ENCODE measurements around the gene SHPK.
"Not testable (repeated sequence)": the region's sequence is repeated elsewhere in the genome, so short reads cannot be mapped to it uniquely, and the experiment has no call there.

The SHPK gene

GRCh38 chr17:3594051-3594800, 41.8 kb downstream of the SHPK start:
- Histone ChIP-seq H3K36me3 (ENCODE audit: insufficient read depth, low read length) (peaks cover 5% of the 10 kb centered on the region), H3K9me3 (ENCODE audit: low read length) (no peaks in the 10 kb centered on the region), H3K4me1 (ENCODE audit: insufficient read depth, low read length) (no peaks in the 10 kb centered on the region), H3K4me3 (ENCODE audit: low read depth in 1 of 2, low read length in 2 of 2) (no peak overlapping the region), H3K27me3 (ENCODE audit: control insufficient read depth in 1 of 2, insufficient read depth in 2 of 2, low read length in 2 of 2) (no peaks in the 10 kb centered on the region), H3K27ac (ENCODE audit: low read depth, low read length) (no peak overlapping the region), H3K9ac (ENCODE audit: low read length) (no peak overlapping the region)

DNA sequence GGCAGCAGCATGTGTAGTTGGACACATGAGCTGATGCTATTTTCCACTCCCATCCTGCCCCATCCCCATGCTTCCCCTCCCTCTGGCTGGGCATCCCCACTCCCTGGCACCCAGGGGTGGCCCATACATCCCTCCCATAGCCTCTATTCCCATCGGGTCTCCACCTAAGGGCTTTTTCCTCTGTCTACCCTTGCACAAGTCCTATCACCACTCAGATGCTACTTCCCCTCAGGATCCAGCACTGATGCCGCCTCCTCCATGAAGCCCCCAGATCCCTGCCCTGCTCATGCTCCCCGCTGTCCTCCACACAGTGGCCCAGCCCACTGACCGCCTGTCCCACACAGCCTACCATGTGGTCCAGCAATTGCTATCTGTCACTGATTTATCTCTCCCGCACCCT, 42.7 kb downstream of the SHPK start:
- Histone ChIP-seq H3K9ac (ENCODE audit: low read length) (no peak overlapping the region), H3K27me3 (ENCODE audit: control insufficient read depth in 1 of 2, insufficient read depth in 2 of 2, low read length in 2 of 2) (no peaks in the 10 kb centered on the region), H3K4me1 (ENCODE audit: insufficient read depth, low read length) (no peaks in the 10 kb centered on the region), H3K27ac (ENCODE audit: low read depth, low read length) (no peak overlapping the region), H3K4me3 (ENCODE audit: low read depth in 1 of 2, low read length in 2 of 2) (no peak overlapping the region), H3K36me3 (ENCODE audit: insufficient read depth, low read length) (peaks cover 5% of the 10 kb centered on the region), H3K9me3 (ENCODE audit: low read length) (no peaks in the 10 kb centered on the region)

GRCh38 chr17:3592216-3592860, 43.7 kb downstream of the SHPK start:
- Histone ChIP-seq H3K9ac (ENCODE audit: low read length) (no peak overlapping the region), H3K9me3 (ENCODE audit: low read length) (no peaks in the 10 kb centered on the region), H3K4me1 (ENCODE audit: insufficient read depth, low read length) (no peaks in the 10 kb centered on the region), H3K36me3 (ENCODE audit: insufficient read depth, low read length) (peaks cover 7% of the 10 kb centered on the region), H3K4me3 (ENCODE audit: low read depth in 1 of 2, low read length in 2 of 2) (no peak overlapping the region), H3K27me3 (ENCODE audit: control insufficient read depth in 1 of 2, insufficient read depth in 2 of 2, low read length in 2 of 2) (no peaks in the 10 kb centered on the region), H3K27ac (ENCODE audit: low read depth, low read length) (no peak overlapping the region)

DNA sequence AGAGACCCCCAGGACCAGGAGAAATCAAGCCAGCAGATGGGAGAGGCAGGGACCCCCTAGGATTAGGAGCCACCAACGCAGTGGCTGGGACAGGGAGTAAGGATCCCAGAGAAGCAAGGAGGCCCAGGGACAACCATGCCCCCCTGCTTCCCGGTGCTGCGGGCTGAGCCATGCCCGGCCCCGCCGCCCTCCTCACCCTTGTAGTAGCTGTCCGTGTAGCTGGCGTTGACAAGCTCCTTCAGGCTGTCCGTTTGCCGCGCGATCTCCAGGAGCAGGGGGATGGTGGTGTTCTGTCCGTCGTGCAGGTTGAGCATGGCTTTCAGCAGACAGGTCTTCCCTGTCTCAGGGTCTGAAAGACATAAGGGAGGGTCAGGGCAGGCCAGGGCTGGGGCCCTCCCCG, 45.3 kb downstream of the SHPK start:
- peaks cover 14% of the 10 kb centered on the region for H3K36me3 ChIP-seq (ENCODE audit: insufficient read depth, low read length)

GRCh38 chr17:3590231-3590630, 45.8 kb downstream of the SHPK start:
- H3K9me3 ChIP-seq (ENCODE audit: low read length) = no peaks in the 10 kb centered on the region
- no peaks in the 10 kb centered on the region for H3K27me3 ChIP-seq (ENCODE audit: control insufficient read depth in 1 of 2, insufficient read depth in 2 of 2, low read length in 2 of 2)
- no peak overlapping the region for H3K9ac ChIP-seq (ENCODE audit: low read length)
- no peaks in the 10 kb centered on the region for H3K4me1 ChIP-seq (ENCODE audit: insufficient read depth, low read length)
- no peak overlapping the region for H3K27ac ChIP-seq (ENCODE audit: low read depth, low read length)
- H3K4me3 ChIP-seq (ENCODE audit: low read depth in 1 of 2, low read length in 2 of 2) = no peak overlapping the region
- peaks cover 14% of the 10 kb centered on the region for H3K36me3 ChIP-seq (ENCODE audit: insufficient read depth, low read length)

More for the DNA sequence above, 45.3 kb downstream of the SHPK start:
- Histone ChIP-seq H3K4me3 (ENCODE audit: low read depth in 1 of 2, low read length in 2 of 2) (no peak overlapping the region), H3K27ac (ENCODE audit: low read depth, low read length) (no peak overlapping the region), H3K9me3 (ENCODE audit: low read length) (no peaks in the 10 kb centered on the region), H3K27me3 (ENCODE audit: control insufficient read depth in 1 of 2, insufficient read depth in 2 of 2, low read length in 2 of 2) (no peaks in the 10 kb centered on the region), H3K4me1 (ENCODE audit: insufficient read depth, low read length) (no peaks in the 10 kb centered on the region), H3K9ac (ENCODE audit: low read length) (no peak overlapping the region)

- H3K27me3 ChIP-seq (ENCODE audit: control insufficient read depth in 1 of 2, insufficient read depth in 2 of 2, low read length in 2 of 2) = no peaks in the 10 kb centered on the region
- no peak overlapping the region for H3K9ac ChIP-seq (ENCODE audit: low read length)
- no peak overlapping the region for H3K4me3 ChIP-seq (ENCODE audit: low read depth in 1 of 2, low read length in 2 of 2)
- H3K27ac ChIP-seq (ENCODE audit: low read depth, low read length) = no peak overlapping the region
- H3K9me3 ChIP-seq (ENCODE audit: low read length) = no peaks in the 10 kb centered on the region
- no peaks in the 10 kb centered on the region for H3K4me1 ChIP-seq (ENCODE audit: insufficient read depth, low read length)
- peaks cover 14% of the 10 kb centered on the region for H3K36me3 ChIP-seq (ENCODE audit: insufficient read depth, low read length)
These were observed 46.3 kb downstream of the SHPK start for GRCh38 chr17:3589784-3590183.

DNA sequence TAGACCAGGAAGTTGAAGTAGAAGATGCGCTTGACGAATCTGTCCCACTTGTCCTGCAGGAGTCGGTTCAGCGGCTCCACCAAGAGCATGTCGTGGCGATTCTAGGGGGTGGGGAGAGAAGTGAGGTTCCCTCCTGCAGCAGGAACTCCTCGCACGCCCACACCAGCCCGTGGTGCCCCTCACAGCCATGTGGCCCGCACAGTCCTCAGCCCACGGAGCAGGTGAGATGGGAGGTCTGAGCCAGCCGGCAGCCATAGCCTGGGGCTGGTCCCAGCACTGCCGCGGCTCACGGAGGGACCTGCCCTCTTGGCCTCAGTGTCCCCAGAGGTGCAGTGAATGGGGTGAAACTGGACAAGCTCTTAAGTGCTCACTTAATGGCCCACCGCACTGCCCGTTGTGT, 50.2 kb downstream of the SHPK start:
- Histone ChIP-seq H3K27me3 (ENCODE audit: control insufficient read depth in 1 of 2, insufficient read depth in 2 of 2, low read length in 2 of 2) (no peaks in the 10 kb centered on the region), H3K9ac (ENCODE audit: low read length) (no peak overlapping the region), H3K4me1 (ENCODE audit: insufficient read depth, low read length) (no peaks in the 10 kb centered on the region), H3K9me3 (ENCODE audit: low read length) (no peaks in the 10 kb centered on the region), H3K36me3 (ENCODE audit: insufficient read depth, low read length) (peaks cover 9% of the 10 kb centered on the region), H3K4me3 (ENCODE audit: low read depth in 1 of 2, low read length in 2 of 2) (no peak overlapping the region), H3K27ac (ENCODE audit: low read depth, low read length) (no peak overlapping the region)

- H3K9me3 ChIP-seq (ENCODE audit: low read length) = no peaks in the 10 kb centered on the region
- no peaks in the 10 kb centered on the region for H3K27me3 ChIP-seq (ENCODE audit: control insufficient read depth in 1 of 2, insufficient read depth in 2 of 2, low read length in 2 of 2)
- no peaks in the 10 kb centered on the region for H3K4me1 ChIP-seq (ENCODE audit: insufficient read depth, low read length)
- no peak overlapping the region for H3K9ac ChIP-seq (ENCODE audit: low read length)
- no peak overlapping the region for H3K27ac ChIP-seq (ENCODE audit: low read depth, low read length)
- peaks cover 14% of the 10 kb centered on the region for H3K36me3 ChIP-seq (ENCODE audit: insufficient read depth, low read length)
- no peak overlapping the region for H3K4me3 ChIP-seq (ENCODE audit: low read depth in 1 of 2, low read length in 2 of 2)
These were observed 52.6 kb downstream of the SHPK start for GRCh38 chr17:3583456-3583855.

GRCh38 chr17:3582915-3583314, 53.1 kb downstream of the SHPK start:
- H3K4me3 ChIP-seq (ENCODE audit: low read depth in 1 of 2, low read length in 2 of 2) = no peak overlapping the region
- no peaks in the 10 kb centered on the region for H3K4me1 ChIP-seq (ENCODE audit: insufficient read depth, low read length)
- H3K9me3 ChIP-seq (ENCODE audit: low read length) = no peaks in the 10 kb centered on the region
- peaks cover 14% of the 10 kb centered on the region for H3K36me3 ChIP-seq (ENCODE audit: insufficient read depth, low read length)
- no peaks in the 10 kb centered on the region for H3K27me3 ChIP-seq (ENCODE audit: control insufficient read depth in 1 of 2, insufficient read depth in 2 of 2, low read length in 2 of 2)
- no peak overlapping the region for H3K9ac ChIP-seq (ENCODE audit: low read length)
- no peak overlapping the region for H3K27ac ChIP-seq (ENCODE audit: low read depth, low read length)

GRCh38 chr17:3578667-3579066, 57.4 kb downstream of the SHPK start:
- not testable (repeated sequence) for H3K4me1 ChIP-seq (ENCODE audit: insufficient read depth, low read length); H3K9ac ChIP-seq (ENCODE audit: low read length); H3K9me3 ChIP-seq (ENCODE audit: low read length); H3K27me3 ChIP-seq (ENCODE audit: control insufficient read depth in 1 of 2, insufficient read depth in 2 of 2, low read length in 2 of 2); H3K27ac ChIP-seq (ENCODE audit: low read depth, low read length); H3K4me3 ChIP-seq (ENCODE audit: low read depth in 1 of 2, low read length in 2 of 2)
- peaks cover 15% of the 10 kb centered on the region for H3K36me3 ChIP-seq (ENCODE audit: insufficient read depth, low read length)

DNA sequence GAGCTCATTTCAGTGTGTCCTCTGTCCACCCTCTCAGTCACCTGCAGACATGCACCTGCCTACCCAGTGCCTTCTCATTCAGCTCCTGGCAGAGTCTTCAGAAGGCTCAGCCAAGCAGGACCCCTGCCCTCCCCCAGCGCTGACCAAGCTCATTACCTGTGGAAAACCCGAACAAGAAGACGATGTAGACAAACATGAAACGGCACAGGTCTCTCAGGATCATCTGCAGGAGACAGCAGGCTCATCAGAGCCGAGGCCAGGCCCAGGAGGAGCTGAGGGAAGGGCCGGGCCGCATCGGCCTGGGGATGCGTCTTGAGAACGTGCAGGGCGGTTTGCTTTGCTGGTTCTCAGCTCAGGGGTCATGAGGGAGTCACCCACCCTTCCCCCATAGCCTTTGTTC, 59.1 kb downstream of the SHPK start:
- Histone ChIP-seq H3K36me3 (ENCODE audit: insufficient read depth, low read length) (peaks cover 15% of the 10 kb centered on the region), H3K4me1 (ENCODE audit: insufficient read depth, low read length) (no peaks in the 10 kb centered on the region), H3K4me3 (ENCODE audit: low read depth in 1 of 2, low read length in 2 of 2) (no peak overlapping the region), H3K27ac (ENCODE audit: low read depth, low read length) (no peak overlapping the region), H3K9me3 (ENCODE audit: low read length) (no peaks in the 10 kb centered on the region), H3K9ac (ENCODE audit: low read length) (no peak overlapping the region), H3K27me3 (ENCODE audit: control insufficient read depth in 1 of 2, insufficient read depth in 2 of 2, low read length in 2 of 2) (no peaks in the 10 kb centered on the region)

DNA sequence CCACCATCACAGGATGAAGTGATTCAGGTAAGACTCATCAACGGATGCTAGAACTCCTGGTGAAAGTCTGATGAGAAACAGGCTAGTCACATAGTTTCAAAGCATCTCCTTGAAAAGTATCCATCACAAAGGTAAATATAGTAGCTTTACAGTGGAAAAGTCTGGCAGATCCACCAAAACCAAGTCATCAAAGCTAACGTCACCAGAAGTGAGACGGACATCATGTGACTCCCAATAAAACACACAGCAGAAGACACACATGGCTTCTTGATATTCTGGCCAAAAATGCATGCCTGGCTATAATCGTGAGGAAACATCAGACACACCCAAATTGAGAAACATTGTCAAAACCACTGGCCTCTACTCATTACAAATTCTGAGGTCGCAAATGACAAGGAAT, 60.5 kb downstream of the SHPK start:
- Histone ChIP-seq H3K27ac (ENCODE audit: low read depth, low read length) (no peak overlapping the region), H3K4me1 (ENCODE audit: insufficient read depth, low read length) (no peaks in the 10 kb centered on the region), H3K9me3 (ENCODE audit: low read length) (no peaks in the 10 kb centered on the region), H3K36me3 (ENCODE audit: insufficient read depth, low read length) (peaks cover 15% of the 10 kb centered on the region), H3K4me3 (ENCODE audit: low read depth in 1 of 2, low read length in 2 of 2) (no peak overlapping the region), H3K27me3 (ENCODE audit: control insufficient read depth in 1 of 2, insufficient read depth in 2 of 2, low read length in 2 of 2) (no peaks in the 10 kb centered on the region), H3K9ac (ENCODE audit: low read length) (no peak overlapping the region)
